Measurements from ENCODE around the gene CUL2. TPM values are rescaled to one million over a fixed set of nuclear protein-coding genes. Genes with fewer than 3 reads are reported as not detected.

The CUL2 gene
- total RNA-seq, 2 donors from 2014 or later, result 15.5 to 17.3 TPM

GRCh38 chr10:35130663-35131062 is 40.5 kb upstream of the CUL2 start:
- peaks cover 0 to 31% of the 10 kb centered on the region in 2 donors for H3K4me1 ChIP-seq
- TF ChIP-seq CTCF (IDR thresholded peaks at IDR 0.05), result no peak
- no peak for DNase-seq (ENCODE audit: low spot score)
- H3K27ac ChIP-seq, result no peak overlapping the region
- H3K4me3 ChIP-seq, result no peak overlapping the region
- H3K36me3 ChIP-seq, result no peaks in the 10 kb centered on the region
- H3K27me3 ChIP-seq, result no peaks in the 10 kb centered on the region
- no peaks in the 10 kb centered on the region for H3K9me3 ChIP-seq

DNA sequence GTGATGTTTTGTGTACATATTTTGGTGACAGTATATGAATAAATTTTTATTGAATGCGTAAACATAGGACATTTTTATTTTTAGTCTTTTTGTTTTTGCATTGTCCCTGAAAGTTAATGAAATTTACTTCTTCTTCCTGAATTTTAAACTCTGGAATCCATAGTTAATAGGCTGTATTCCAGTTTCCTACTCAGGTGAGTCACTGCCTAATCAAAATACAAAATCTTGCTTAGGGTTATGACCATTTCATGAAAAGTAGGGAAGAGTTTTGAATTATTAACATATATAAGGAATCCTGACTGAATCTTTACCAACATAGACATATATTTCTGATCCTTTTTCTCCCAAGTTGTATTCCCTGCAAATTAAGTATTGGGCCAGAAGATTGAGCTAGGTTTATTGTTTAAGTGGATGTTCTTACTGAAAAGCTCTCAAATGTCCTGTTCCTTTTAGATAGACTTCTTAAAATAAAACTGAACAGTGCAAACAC is 39.1 kb upstream of the CUL2 start:
- no peak for DNase-seq (ENCODE audit: low spot score)
- Histone ChIP-seq H3K9me3 (no peaks in the 10 kb centered on the region), H3K4me3 (no peak overlapping the region), H3K27me3 (no peaks in the 10 kb centered on the region), H3K4me1 (peaks cover 0 to 32% of the 10 kb centered on the region in 2 donors), H3K27ac (no peak overlapping the region), H3K36me3 (no peaks in the 10 kb centered on the region)
- TF ChIP-seq CTCF (IDR thresholded peaks at IDR 0.05), result no peak

- peak; percentile 73 for DNase-seq (ENCODE audit: low spot score)
- Histone ChIP-seq H3K4me1 (peaks cover 0 to 32% of the 10 kb centered on the region in 2 donors), H3K27me3 (no peaks in the 10 kb centered on the region), H3K36me3 (no peaks in the 10 kb centered on the region), H3K27ac (peak overlapping the region; percentile 98 to 100), H3K9me3 (no peaks in the 10 kb centered on the region), H3K4me3 (peak overlapping the region; percentile 70 to 87)
- no peak for TF ChIP-seq CTCF (IDR thresholded peaks at IDR 0.05)
Observed at GRCh38 chr10:35127289-35127891, 37.2 kb upstream of the CUL2 start.

- H3K9me3 ChIP-seq, result no peaks in the 10 kb centered on the region
- peaks cover 0 to 32% of the 10 kb centered on the region in 2 donors for H3K4me1 ChIP-seq
- H3K27me3 ChIP-seq, result no peaks in the 10 kb centered on the region
- H3K36me3 ChIP-seq, result no peaks in the 10 kb centered on the region
- peak; percentile 98 for DNase-seq (ENCODE audit: low spot score)
- peak; percentile 92 to 94 for TF ChIP-seq CTCF (IDR thresholded peaks at IDR 0.05)
- H3K27ac ChIP-seq, result peak within 1 kb of the TSS; percentile 98 to 100
- peak within 1 kb of the TSS; percentile 70 to 87 for H3K4me3 ChIP-seq
Observed at GRCh38 chr10:35126530-35127288, 36.6 kb upstream of the CUL2 start, which contains the start of gene CREM. Gene CREM (plus strand): TSS chr10:35126846. CDS start chr10:35137836, 10,990 bp downstream.

- Histone ChIP-seq H3K9me3 (no peaks in the 10 kb centered on the region), H3K27ac (peak overlapping the region; percentile 98 to 100), H3K27me3 (no peaks in the 10 kb centered on the region), H3K4me1 (peaks cover 0 to 29% of the 10 kb centered on the region in 2 donors), H3K36me3 (no peaks in the 10 kb centered on the region), H3K4me3 (peak overlapping the region; percentile 70 to 87)
- no peak for TF ChIP-seq CTCF (IDR thresholded peaks at IDR 0.05)
- no peak for DNase-seq (ENCODE audit: low spot score)
Observed at GRCh38 chr10:35126062-35126529, 36.0 kb upstream of the CUL2 start.

Measured in right atrium auricular region (tissue), 2 donors.